SK-N-SH (cell line): ENCODE data around the gene WDR88. TPM values are rescaled to one million over a fixed set of nuclear protein-coding genes. Genes with fewer than 3 reads are reported as not detected.
"Not testable (repeated sequence)": the region's sequence is repeated elsewhere in the genome, so short reads cannot be mapped to it uniquely, and the experiment has no call there.

ENCODE experiments used
- CTCF ChIA-PET: fragments of 300-600, 350-600 bp; formaldehyde crosslinking; extraction: SDS; loops from one replicate; lab custom pipeline; 2021; lab: Yijun Ruan, JAX
- POLR2A ChIA-PET: fragments of 350-600 bp; sonication (Branson Sonifier 250); formaldehyde crosslinking; extraction: SDS; loops from one replicate; lab custom pipeline; 2020; ENCODE audit warnings: antibody characterized with exemption, inconsistent platforms; lab: Yijun Ruan, JAX
- DNase-seq: peaks from one replicate; pipeline ENCODE4 v3.0.0; 2012
- H2AFZ ChIP-seq: fragments of 200-600 bp; sonication (generic); 2 replicates; pipeline ENCODE4 v1.8.1; 2016; ENCODE audit warnings: antibody characterized with exemption, mild to moderate bottlenecking, low read depth
- H3F3A ChIP-seq: fragments of 200-600 bp; sonication (generic); replicated peaks from 2 replicates; pipeline ENCODE3; 2016; ENCODE audit warnings: antibody characterized with exemption, mild to moderate bottlenecking; ENCODE audit not compliant: insufficient read depth
- H3K27ac ChIP-seq, 2 experiments: fragments of 200-500 bp in 1 of 2; fragments of 200-600 bp in 1 of 2; sonication (Bioruptor generic) in 1 of 2; sonication (generic), shearing (Covaris generic) in 1 of 2; 2 replicates each; pipeline versions ENCODE4 v1.5.1 to v1.6.1; 2014 to 2016; ENCODE audit warnings: low read depth in 2 of 2, inconsistent platforms in 1 of 2, low read length in 1 of 2, mild to moderate bottlenecking in 1 of 2, mixed read lengths in 1 of 2
- H3K27me3 ChIP-seq: fragments of 200-600 bp; sonication (generic), shearing (Covaris generic); 2 replicates; pipeline ENCODE4 v1.6.1; 2016; ENCODE audit warnings: mixed run types; ENCODE audit not compliant: insufficient read depth
- H3K36me3 ChIP-seq, 2 experiments: fragments of 200-500 bp in 1 of 2; fragments of 200-600 bp in 1 of 2; sonication (Bioruptor generic) in 1 of 2; sonication (generic) in 1 of 2; replicated peaks in 1 of 2; 2 replicates each; pipeline versions ENCODE3 to v1.5.1; 2014 to 2016; ENCODE audit warnings: low read length in 1 of 2, mild to moderate bottlenecking in 1 of 2; ENCODE audit not compliant: insufficient read depth in 2 of 2, control insufficient read depth in 1 of 2
- H3K4me1 ChIP-seq, 2 experiments: fragments of 200-500 bp in 1 of 2; fragments of 200-600 bp in 1 of 2; sonication (Bioruptor generic) in 1 of 2; sonication (generic), shearing (Covaris generic) in 1 of 2; 2 replicates each; pipeline versions ENCODE4 v1.5.1 to v1.6.1; 2014 to 2016; ENCODE audit warnings: low read depth in 1 of 2, low read length in 1 of 2, mixed run types in 1 of 2; ENCODE audit not compliant: insufficient read depth in 2 of 2, control insufficient read depth in 1 of 2
- H3K4me2 ChIP-seq: fragments of 200-600 bp; sonication (generic), shearing (Covaris generic); 2 replicates; pipeline ENCODE4 v1.6.1; 2017; ENCODE audit warnings: mixed run types
- H3K4me3 ChIP-seq, 2 experiments: fragments of 200-500 bp in 1 of 2; fragments of 200-600 bp in 1 of 2; sonication (Bioruptor generic) in 1 of 2; sonication (generic), shearing (Covaris generic) in 1 of 2; 2 replicates each; pipeline versions ENCODE4 v1.5.1 to v1.8.1; 2014 to 2016; ENCODE audit warnings: low read depth in 2 of 2, inconsistent platforms in 1 of 2, low read length in 1 of 2, mild to moderate bottlenecking in 1 of 2, mixed read lengths in 1 of 2, moderate library complexity in 1 of 2
- H3K79me2 ChIP-seq: fragments of 200-600 bp; sonication (generic); 2 replicates; pipeline ENCODE4 v1.8.1; 2017; ENCODE audit warnings: mild to moderate bottlenecking; ENCODE audit not compliant: insufficient read depth
- H3K9ac ChIP-seq: fragments of 200-600 bp; sonication (generic); 2 replicates; pipeline ENCODE4 v1.6.1; 2017; ENCODE audit warnings: mixed run types
- H3K9me2 ChIP-seq: fragments of 200-600 bp; sonication (generic); 2 replicates; pipeline ENCODE4 v1.6.1; 2017; ENCODE audit warnings: mixed run types
- H3K9me3 ChIP-seq: fragments of 200-600 bp; sonication (generic); 2 replicates; pipeline ENCODE4 v1.6.1; 2017; ENCODE audit warnings: mixed run types, mild to moderate bottlenecking, moderate library complexity
- H4K20me1 ChIP-seq: fragments of 200-600 bp; sonication (generic); 2 replicates; pipeline ENCODE4 v1.6.1; 2017; ENCODE audit warnings: mild to moderate bottlenecking, mixed run types; ENCODE audit not compliant: insufficient read depth
- FOXJ3 ChIP-seq: sonication (generic); formaldehyde crosslinking; IDR thresholded peaks from 2 replicates; pipeline ENCODE4 v1.5.1; 2020; ENCODE audit warnings: mild to moderate bottlenecking, missing genetic modification reagents
- FOXM1 ChIP-seq: IDR thresholded peaks from 2 replicates; pipeline ENCODE4 v1.4.0; 2012; ENCODE audit warnings: low read depth, mild to moderate bottlenecking
- GABPA ChIP-seq: IDR thresholded peaks from 2 replicates; pipeline ENCODE4 v1.4.0; 2012; ENCODE audit warnings: low read depth, mild to moderate bottlenecking
- GATA2 ChIP-seq: sonication (generic); formaldehyde crosslinking; IDR thresholded peaks from 2 replicates; pipeline ENCODE4 v1.5.0; 2020; ENCODE audit warnings: mild to moderate bottlenecking, missing genetic modification reagents
- MEF2A ChIP-seq: IDR thresholded peaks from 2 replicates; pipeline ENCODE4 v1.4.0; 2012; ENCODE audit warnings: low read depth, borderline replicate concordance
- MXI1 ChIP-seq: IDR thresholded peaks from 2 replicates; pipeline ENCODE4 v1.6.1; 2012; ENCODE audit warnings: mild to moderate bottlenecking, low read depth, low read length, improper control_type of control experiment
- NFIC ChIP-seq: IDR thresholded peaks from 2 replicates; pipeline ENCODE4 v1.4.0; 2012; ENCODE audit warnings: borderline replicate concordance
- NRF1 ChIP-seq: IDR thresholded peaks from 2 replicates; pipeline ENCODE4 v1.6.1; 2012; ENCODE audit warnings: low read depth, mild to moderate bottlenecking, low read length
- POLR2AphosphoS5 ChIP-seq: IDR thresholded peaks from 2 replicates; pipeline ENCODE4 v1.6.1; 2012; ENCODE audit warnings: low read depth, low read length
- RAD21 ChIP-seq: IDR thresholded peaks from 2 replicates; pipeline ENCODE4 v1.6.1; 2012; ENCODE audit warnings: mild to moderate bottlenecking, low read length
- RFX5 ChIP-seq: IDR thresholded peaks from 2 replicates; pipeline ENCODE4 v1.6.1; 2012; ENCODE audit warnings: mild to moderate bottlenecking, improper control_type of control experiment, low read length
- SIN3A ChIP-seq: IDR thresholded peaks from 2 replicates; pipeline ENCODE4 v1.6.1; 2012; ENCODE audit warnings: low read depth, mild to moderate bottlenecking, low read length, moderate library complexity, borderline replicate concordance
- TAF1 ChIP-seq: IDR thresholded peaks from 2 replicates; pipeline ENCODE4 v1.6.1; 2012; ENCODE audit warnings: low read depth, mild to moderate bottlenecking, low read length, moderate library complexity, borderline replicate concordance
- USF1 ChIP-seq: IDR thresholded peaks from 2 replicates; pipeline ENCODE4 v1.4.0; 2012; ENCODE audit warnings: low read depth, borderline replicate concordance
- USF2 ChIP-seq: fragments of 150-350 bp; IDR thresholded peaks from 2 replicates; pipeline ENCODE4 v1.6.1; 2017; ENCODE audit warnings: antibody characterized with exemption, low read length, low read depth, borderline replicate concordance
- whole genome bisulfite sequencing: methylation state at CpG from one replicate; pipeline ENCODE4 v1.1.6; 2017; ENCODE audit warnings: low lambda C conversion rate; 5-methylcytosine and 5-hydroxymethylcytosine counted together
- polyA plus RNA-seq, 3 experiments: library from polyadenylated mRNA; depleted of rRNA; stranded (reverse); fragments of >200 nt; gene quantifications; 2 replicates each; pipeline ENCODE4 v1.2.3, GENCODE V29; 2012
- TF ChIP-seq, protein P1 (sequence below): fragments of 150-350 bp; IDR thresholded peaks from 2 replicates; pipeline ENCODE4 v1.6.1; 2016; ENCODE audit warnings: mild to moderate bottlenecking, low read depth, low read length
- TF ChIP-seq, protein P2 (sequence below): IDR thresholded peaks from 2 replicates; pipeline ENCODE4 v1.6.1; 2012; ENCODE audit warnings: mild to moderate bottlenecking, low read depth, low read length, moderate library complexity

WDR88 gene
- polyA plus RNA-seq, 1 of the 3 experiments (the other 2 are of a cell fraction), result not detected

DNA sequence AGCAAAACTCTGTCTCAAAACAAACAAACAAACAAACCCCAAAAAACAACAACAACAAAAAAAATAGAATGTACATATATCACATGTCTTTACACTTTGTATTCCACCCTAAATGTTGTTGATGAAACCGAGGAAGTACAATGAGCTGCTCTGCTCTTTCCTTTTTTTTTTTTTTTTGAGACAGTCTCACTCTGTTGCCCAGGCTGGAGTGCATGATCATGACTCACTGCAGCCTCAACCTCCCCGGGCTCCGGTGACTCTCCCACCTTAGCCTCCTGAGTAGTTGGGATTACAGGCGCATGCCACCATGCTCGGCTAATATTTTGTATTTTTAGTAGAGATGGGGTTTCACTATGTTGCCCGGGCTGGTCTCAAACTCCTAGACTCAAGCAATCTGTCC, 31.6 kb downstream of the WDR88 start:
- Histone ChIP-seq H4K20me1 (no peaks in the 10 kb centered on the region), H3K9me2 (no peaks in the 10 kb centered on the region), H3K27ac (no peak overlapping the region), H3K4me3 (no peak overlapping the region), H3K9ac (no peak overlapping the region), H3K9me3 (0 out of 2 replicates have a peak, but pooled peaks cover 6% of the 10 kb centered on the region), H3K4me2 (no peak overlapping the region), H3K4me1 (no peaks in the 10 kb centered on the region; a peak in 1 of 4 replicates), H3F3A (no peaks in the 10 kb centered on the region), H3K27me3 (no peaks in the 10 kb centered on the region), H2AFZ (no peak overlapping the region), H3K79me2 (no peaks in the 10 kb centered on the region), H3K36me3 (no peaks in the 10 kb centered on the region)
- TF ChIP-seq GATA2 (CRISPR knock-in tag) (no peak), TAF1 (no peak), MEF2A (no peak), POLR2AphosphoS5 (no peak), FOXJ3 (no peak), FOXM1 (no peak), MXI1 (no peak), USF1 (no peak), RAD21 (no peak), NFIC (no peak), SIN3A (no peak), USF2 (no peak), NRF1 (no peak), GABPA (no peak), RFX5 (no peak)
- TF ChIP-seq, protein P1, sequence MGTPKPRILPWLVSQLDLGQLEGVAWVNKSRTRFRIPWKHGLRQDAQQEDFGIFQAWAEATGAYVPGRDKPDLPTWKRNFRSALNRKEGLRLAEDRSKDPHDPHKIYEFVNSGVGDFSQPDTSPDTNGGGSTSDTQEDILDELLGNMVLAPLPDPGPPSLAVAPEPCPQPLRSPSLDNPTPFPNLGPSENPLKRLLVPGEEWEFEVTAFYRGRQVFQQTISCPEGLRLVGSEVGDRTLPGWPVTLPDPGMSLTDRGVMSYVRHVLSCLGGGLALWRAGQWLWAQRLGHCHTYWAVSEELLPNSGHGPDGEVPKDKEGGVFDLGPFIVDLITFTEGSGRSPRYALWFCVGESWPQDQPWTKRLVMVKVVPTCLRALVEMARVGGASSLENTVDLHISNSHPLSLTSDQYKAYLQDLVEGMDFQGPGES, result no peak
- TF ChIP-seq, protein P2, sequence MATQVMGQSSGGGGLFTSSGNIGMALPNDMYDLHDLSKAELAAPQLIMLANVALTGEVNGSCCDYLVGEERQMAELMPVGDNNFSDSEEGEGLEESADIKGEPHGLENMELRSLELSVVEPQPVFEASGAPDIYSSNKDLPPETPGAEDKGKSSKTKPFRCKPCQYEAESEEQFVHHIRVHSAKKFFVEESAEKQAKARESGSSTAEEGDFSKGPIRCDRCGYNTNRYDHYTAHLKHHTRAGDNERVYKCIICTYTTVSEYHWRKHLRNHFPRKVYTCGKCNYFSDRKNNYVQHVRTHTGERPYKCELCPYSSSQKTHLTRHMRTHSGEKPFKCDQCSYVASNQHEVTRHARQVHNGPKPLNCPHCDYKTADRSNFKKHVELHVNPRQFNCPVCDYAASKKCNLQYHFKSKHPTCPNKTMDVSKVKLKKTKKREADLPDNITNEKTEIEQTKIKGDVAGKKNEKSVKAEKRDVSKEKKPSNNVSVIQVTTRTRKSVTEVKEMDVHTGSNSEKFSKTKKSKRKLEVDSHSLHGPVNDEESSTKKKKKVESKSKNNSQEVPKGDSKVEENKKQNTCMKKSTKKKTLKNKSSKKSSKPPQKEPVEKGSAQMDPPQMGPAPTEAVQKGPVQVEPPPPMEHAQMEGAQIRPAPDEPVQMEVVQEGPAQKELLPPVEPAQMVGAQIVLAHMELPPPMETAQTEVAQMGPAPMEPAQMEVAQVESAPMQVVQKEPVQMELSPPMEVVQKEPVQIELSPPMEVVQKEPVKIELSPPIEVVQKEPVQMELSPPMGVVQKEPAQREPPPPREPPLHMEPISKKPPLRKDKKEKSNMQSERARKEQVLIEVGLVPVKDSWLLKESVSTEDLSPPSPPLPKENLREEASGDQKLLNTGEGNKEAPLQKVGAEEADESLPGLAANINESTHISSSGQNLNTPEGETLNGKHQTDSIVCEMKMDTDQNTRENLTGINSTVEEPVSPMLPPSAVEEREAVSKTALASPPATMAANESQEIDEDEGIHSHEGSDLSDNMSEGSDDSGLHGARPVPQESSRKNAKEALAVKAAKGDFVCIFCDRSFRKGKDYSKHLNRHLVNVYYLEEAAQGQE, result no peak
- POLR2A ChIA-PET, result no interaction called here
- DNase-seq, result no peak
- CTCF ChIA-PET, result interaction anchor here (0.8 to 2.4 kb wide), 8 partner anchors 11 to 44 kb away, joined by 3 to 8 read pairs (median 4); no protein-coding TSS in a partner anchor
- 74% methylated on average over 6 of the region's 6 CpGs for WGBS

- H4K20me1 ChIP-seq, H3K4me1 ChIP-seq, H3K9me3 ChIP-seq, H3K27ac ChIP-seq, H3F3A ChIP-seq, H3K4me3 ChIP-seq, H3K9me2 ChIP-seq, H3K4me2 ChIP-seq, H3K79me2 ChIP-seq, H2AFZ ChIP-seq, H3K36me3 ChIP-seq, H3K27me3 ChIP-seq, DNase-seq, H3K9ac ChIP-seq: not testable (repeated sequence)
- POLR2A ChIA-PET, result interaction anchor here (1.6 kb wide), 1 partner anchor 11 kb away, joined by 6 read pairs; no protein-coding TSS in a partner anchor
- CTCF ChIA-PET, result interaction anchor here (0.7 to 1.9 kb wide), 5 partner anchors 9 to 612 kb away, joined by 3 to 4 read pairs (median 3); no protein-coding TSS in a partner anchor
- WGBS, result 62% methylated on average over 6 of the region's 6 CpGs
These were observed 34.1 kb downstream of the WDR88 start for GRCh38 chr19:33166037-33166436.
